NCI-H2196 (cell line): ENCODE results near the gene CRYBA2.

Experiments used
- DNase-seq: peaks from one replicate; lab custom pipeline; 2025; ENCODE audit not compliant: unreplicated experiment; lab: John Stamatoyannopoulos, UW

The CRYBA2 gene

GRCh38 chr2:218999021-218999880 is 6.0 kb upstream of the CRYBA2 start:
- no peak for DNase-seq

- no peak for DNase-seq
These were observed 5.3 kb upstream of the CRYBA2 start for GRCh38 chr2:218998414-218999002.

- DNase-seq, result no peak
These were observed 4.5 kb upstream of the CRYBA2 start for GRCh38 chr2:218997731-218998130.

GRCh38 chr2:218996937-218997336 is 3.7 kb upstream of the CRYBA2 start:
- peak; percentile 76 for DNase-seq

- DNase-seq, result peak; percentile 97
These were observed 2.9 kb upstream of the CRYBA2 start for GRCh38 chr2:218995972-218996711.

GRCh38 chr2:218995561-218995960 is 2.3 kb upstream of the CRYBA2 start:
- DNase-seq, result no peak

- no peak for DNase-seq
These were observed 398 bp downstream of the CRYBA2 start for GRCh38 chr2:218992703-218993344.

- no peak for DNase-seq
These were observed 1.0 kb downstream of the CRYBA2 start for GRCh38 chr2:218992196-218992595.

- no peak for DNase-seq
These were observed 1.5 kb downstream of the CRYBA2 start for GRCh38 chr2:218991674-218992168.

GRCh38 chr2:218990612-218991011 is 2.6 kb downstream of the CRYBA2 start:
- no peak for DNase-seq

GRCh38 chr2:218990052-218990451 is 3.2 kb downstream of the CRYBA2 start:
- no peak for DNase-seq

- DNase-seq, result no peak
These were observed 4.6 kb downstream of the CRYBA2 start for GRCh38 chr2:218988650-218989049.

GRCh38 chr2:218988164-218988563 is 5.1 kb downstream of the CRYBA2 start:
- DNase-seq, result no peak

- DNase-seq, result no peak
These were observed 7.0 kb downstream of the CRYBA2 start for GRCh38 chr2:218986148-218986761.

GRCh38 chr2:218985325-218986091 is 7.7 kb downstream of the CRYBA2 start:
- DNase-seq, result no peak

- DNase-seq, result no peak
These were observed 8.2 kb downstream of the CRYBA2 start, which contains the start of gene FEV for GRCh38 chr2:218985021-218985324. FEV (minus strand) TSS chr2:218985184; CDS start chr2:218985075, 109 bp downstream.

GRCh38 chr2:218984239-218985020 is 8.8 kb downstream of the CRYBA2 start:
- DNase-seq, result no peak

- no peak for DNase-seq
These were observed 9.3 kb downstream of the CRYBA2 start for GRCh38 chr2:218983934-218984238.

- DNase-seq, result no peak
These were observed 9.8 kb downstream of the CRYBA2 start for GRCh38 chr2:218983263-218983933.
